NCI-H446 (cell line): ENCODE measurements around the gene FAM186B.
"Not testable (repeated sequence)": the region's sequence is repeated elsewhere in the genome, so short reads cannot be mapped to it uniquely, and the experiment has no call there.

Source experiments
- DNase-seq, 2 experiments: peaks; one replicate each; lab custom pipeline; 2025; lab: John Stamatoyannopoulos, UW

Gene FAM186B

GRCh38 chr12:49633703-49634345, 28.4 kb upstream of the FAM186B start:
- no peak for DNase-seq

GRCh38 chr12:49632986-49633702, 27.7 kb upstream of the FAM186B start:
- no peak for DNase-seq

- no peak for DNase-seq
These were observed 27.0 kb upstream of the FAM186B start for GRCh38 chr12:49632401-49632800.

GRCh38 chr12:49631336-49631907, 26.0 kb upstream of the FAM186B start:
- no peak for DNase-seq

GRCh38 chr12:49627752-49628360, 22.4 kb upstream of the FAM186B start:
- DNase-seq = no peak

GRCh38 chr12:49626836-49627235, 21.4 kb upstream of the FAM186B start:
- DNase-seq = no peak

- no peak for DNase-seq
These were observed 20.9 kb upstream of the FAM186B start for GRCh38 chr12:49626169-49626835.

GRCh38 chr12:49624921-49625577, 19.6 kb upstream of the FAM186B start:
- no peak for DNase-seq

GRCh38 chr12:49623142-49623904, 17.9 kb upstream of the FAM186B start, which contains the start of gene PRPF40B:
TSS of gene PRPF40B (plus strand) at chr12:49623561. CDS start at chr12:49623591, 30 bp downstream.
- DNase-seq = peak; percentile 60 to 95

- peak in 1 of 2 experiments; percentile 54 for DNase-seq
These were observed 17.2 kb upstream of the FAM186B start for GRCh38 chr12:49622501-49623141.

- no peak for DNase-seq
These were observed 16.4 kb upstream of the FAM186B start for GRCh38 chr12:49621651-49622500.

GRCh38 chr12:49619286-49619685, 13.8 kb upstream of the FAM186B start:
- no peak for DNase-seq

- DNase-seq = no peak
These were observed 13.1 kb upstream of the FAM186B start for GRCh38 chr12:49618576-49618975.

- DNase-seq = no peak
These were observed 11.2 kb upstream of the FAM186B start for GRCh38 chr12:49616533-49617219.

- DNase-seq = no peak
These were observed 10.3 kb upstream of the FAM186B start for GRCh38 chr12:49615725-49616124.

- no peak for DNase-seq
These were observed 6.8 kb upstream of the FAM186B start for GRCh38 chr12:49612210-49612609.

- DNase-seq = not testable (repeated sequence)
These were observed 5.3 kb upstream of the FAM186B start for GRCh38 chr12:49610785-49611184.

GRCh38 chr12:49609875-49610154, 4.4 kb upstream of the FAM186B start:
- DNase-seq = no peak
